ENCODE data around the gene SAMD4A.

GRCh38 chr14:54627219-54627539 lies 60.3 kb downstream of the SAMD4A start:
- TF ChIP-seq ZFX (IDR thresholded peaks at IDR 0.05) (no peak), CTCF (conservative IDR thresholded peaks at IDR 0.05) (no peak)

Data from C4-2B (cell line).